ENCODE results near the gene C12orf42. TPM values are rescaled to one million over a fixed set of nuclear protein-coding genes. Genes with fewer than 3 reads are reported as not detected.

The C12orf42 gene
- total RNA-seq, 2 experiments from 2014 or later: 0.25 to 0.48 TPM

- Mint-ChIP-seq H3K27me3 (peaks cover 2% of the 10 kb centered on the region), H3K9me3 (no peaks in the 10 kb centered on the region), H3K4me3 (no peak overlapping the region), H3K27ac (no peak overlapping the region), H3K36me3 (ENCODE audit: low read depth) (no peaks in the 10 kb centered on the region), H3K4me1 (no peaks in the 10 kb centered on the region)
- CTCF ChIA-PET: no interaction called here
- POLR2A ChIA-PET: no interaction called here
- no peak for DNase-seq
Measured at GRCh38 chr12:103513875-103514274, 18.1 kb upstream of the C12orf42 start.

- Mint-ChIP-seq H3K36me3 (ENCODE audit: low read depth) (no peaks in the 10 kb centered on the region), H3K9me3 (no peaks in the 10 kb centered on the region), H3K4me3 (no peak overlapping the region), H3K27ac (peak overlapping the region; percentile 18), H3K4me1 (peaks cover 14% of the 10 kb centered on the region), H3K27me3 (peaks cover 9% of the 10 kb centered on the region)
- CTCF ChIA-PET: no interaction called here
- POLR2A ChIA-PET: no interaction called here
- peak; percentile 62 for DNase-seq
Measured at GRCh38 chr12:103505371-103506236, 9.8 kb upstream of the C12orf42 start.

GRCh38 chr12:103504606-103505005 is 8.8 kb upstream of the C12orf42 start:
- no peak overlapping the region for H3K27ac Mint-ChIP-seq
- CTCF ChIA-PET: no interaction called here
- peaks cover 9% of the 10 kb centered on the region for H3K27me3 Mint-ChIP-seq
- no peak overlapping the region for H3K4me3 Mint-ChIP-seq
- POLR2A ChIA-PET: no interaction called here
- no peak for DNase-seq
- no peaks in the 10 kb centered on the region for H3K9me3 Mint-ChIP-seq
- peaks cover 14% of the 10 kb centered on the region for H3K4me1 Mint-ChIP-seq
- H3K36me3 Mint-ChIP-seq (ENCODE audit: low read depth): no peaks in the 10 kb centered on the region

GRCh38 chr12:103503546-103504480 is 8.0 kb upstream of the C12orf42 start:
- Mint-ChIP-seq H3K36me3 (ENCODE audit: low read depth) (no peaks in the 10 kb centered on the region), H3K4me1 (peaks cover 16% of the 10 kb centered on the region), H3K27me3 (peaks cover 13% of the 10 kb centered on the region), H3K4me3 (no peak overlapping the region), H3K27ac (no peak overlapping the region), H3K9me3 (no peaks in the 10 kb centered on the region)
- ChIA-PET CTCF (interaction anchor here (1.7 kb wide), 1 partner anchor 103 kb away, joined by 3 read pairs; no protein-coding TSS in a partner anchor), POLR2A (no interaction called here)
- peak; percentile 42 for DNase-seq

- ChIA-PET CTCF (interaction anchor here (1.1 to 1.4 kb wide), 2 partner anchors 175 to 553 kb away, joined by 3 read pairs; no protein-coding TSS in a partner anchor), POLR2A (no interaction called here)
- peaks cover 3% of the 10 kb centered on the region for H3K9me3 Mint-ChIP-seq
- H3K27ac Mint-ChIP-seq: no peak overlapping the region
- no peaks in the 10 kb centered on the region for H3K36me3 Mint-ChIP-seq (ENCODE audit: low read depth)
- H3K4me3 Mint-ChIP-seq: no peak overlapping the region
- DNase-seq: no peak
- peaks cover 19% of the 10 kb centered on the region for H3K4me1 Mint-ChIP-seq
- peaks cover 18% of the 10 kb centered on the region for H3K27me3 Mint-ChIP-seq
Measured at GRCh38 chr12:103501447-103501846, 5.7 kb upstream of the C12orf42 start.

GRCh38 chr12:103499571-103499970 is 3.8 kb upstream of the C12orf42 start:
- ChIA-PET CTCF (no interaction called here), POLR2A (no interaction called here)
- DNase-seq: no peak
- no peaks in the 10 kb centered on the region for H3K36me3 Mint-ChIP-seq (ENCODE audit: low read depth)
- peaks cover 18% of the 10 kb centered on the region for H3K4me1 Mint-ChIP-seq
- peaks cover 29% of the 10 kb centered on the region for H3K27me3 Mint-ChIP-seq
- no peak overlapping the region for H3K27ac Mint-ChIP-seq
- peaks cover 3% of the 10 kb centered on the region for H3K9me3 Mint-ChIP-seq
- no peak overlapping the region for H3K4me3 Mint-ChIP-seq

- Mint-ChIP-seq H3K27ac (no peak overlapping the region), H3K4me1 (peaks cover 18% of the 10 kb centered on the region), H3K9me3 (peaks cover 3% of the 10 kb centered on the region), H3K4me3 (no peak overlapping the region), H3K36me3 (ENCODE audit: low read depth) (no peaks in the 10 kb centered on the region), H3K27me3 (peaks cover 35% of the 10 kb centered on the region)
- POLR2A ChIA-PET: no interaction called here
- DNase-seq: no peak
- CTCF ChIA-PET: no interaction called here
Measured at GRCh38 chr12:103498990-103499389, 3.2 kb upstream of the C12orf42 start.

GRCh38 chr12:103494734-103495468 is 867 bp downstream of the C12orf42 start:
- Mint-ChIP-seq H3K36me3 (ENCODE audit: low read depth) (no peaks in the 10 kb centered on the region), H3K27ac (no peak overlapping the region), H3K4me3 (peak overlapping the region; percentile 33), H3K4me1 (peaks cover 17% of the 10 kb centered on the region), H3K27me3 (peaks cover 40% of the 10 kb centered on the region), H3K9me3 (peaks cover 3% of the 10 kb centered on the region)
- ChIA-PET CTCF (interaction anchor here (0.7 to 2.9 kb wide), 3 partner anchors 52 to 546 kb away, joined by 3 to 13 read pairs (median 4); no protein-coding TSS in a partner anchor), POLR2A (no interaction called here)
- DNase-seq: no peak

- Mint-ChIP-seq H3K27ac (no peak overlapping the region), H3K27me3 (peaks cover 38% of the 10 kb centered on the region), H3K4me1 (peaks cover 16% of the 10 kb centered on the region), H3K4me3 (peak overlapping the region; percentile 33), H3K36me3 (ENCODE audit: low read depth) (no peaks in the 10 kb centered on the region), H3K9me3 (peaks cover 3% of the 10 kb centered on the region)
- no peak for DNase-seq
- ChIA-PET CTCF (interaction anchor here (0.7 to 1.5 kb wide), 2 partner anchors 51 to 545 kb away, joined by 3 to 4 read pairs; no protein-coding TSS in a partner anchor), POLR2A (no interaction called here)
Measured at GRCh38 chr12:103494051-103494733, 1.6 kb downstream of the C12orf42 start.

GRCh38 chr12:103493199-103493598 is 2.6 kb downstream of the C12orf42 start:
- H3K4me1 Mint-ChIP-seq: peaks cover 12% of the 10 kb centered on the region
- peaks cover 37% of the 10 kb centered on the region for H3K27me3 Mint-ChIP-seq
- H3K9me3 Mint-ChIP-seq: no peaks in the 10 kb centered on the region
- H3K27ac Mint-ChIP-seq: no peak overlapping the region
- DNase-seq: no peak
- CTCF ChIA-PET: interaction anchor here (1.8 kb wide), 1 partner anchor 55 kb away, joined by 6 read pairs; no protein-coding TSS in a partner anchor
- POLR2A ChIA-PET: no interaction called here
- no peaks in the 10 kb centered on the region for H3K36me3 Mint-ChIP-seq (ENCODE audit: low read depth)
- no peak overlapping the region for H3K4me3 Mint-ChIP-seq

- CTCF ChIA-PET: no interaction called here
- Mint-ChIP-seq H3K27me3 (no peaks in the 10 kb centered on the region), H3K27ac (no peak overlapping the region), H3K9me3 (peaks cover 2% of the 10 kb centered on the region), H3K4me1 (peaks cover 6% of the 10 kb centered on the region), H3K4me3 (peak overlapping the region; percentile 13), H3K36me3 (ENCODE audit: low read depth) (no peaks in the 10 kb centered on the region)
- DNase-seq: no peak
- POLR2A ChIA-PET: no interaction called here
Measured at GRCh38 chr12:103482365-103482764, 13.4 kb downstream of the C12orf42 start.

GRCh38 chr12:103475073-103475472 is 20.7 kb downstream of the C12orf42 start:
- ChIA-PET POLR2A (no interaction called here), CTCF (no interaction called here)
- no peak overlapping the region for H3K4me3 Mint-ChIP-seq
- H3K27ac Mint-ChIP-seq: no peak overlapping the region
- H3K36me3 Mint-ChIP-seq (ENCODE audit: low read depth): no peaks in the 10 kb centered on the region
- H3K4me1 Mint-ChIP-seq: peaks cover 2% of the 10 kb centered on the region
- H3K9me3 Mint-ChIP-seq: no peaks in the 10 kb centered on the region
- H3K27me3 Mint-ChIP-seq: no peaks in the 10 kb centered on the region
- no peak for DNase-seq

Measured in activated CD4-positive, alpha-beta memory T cell treated with anti-CD3 and anti-CD28 coated beads, Interleukin-2, amount 10 ng/mL, durations not matched to agents 7 days and 5 days (primary cell).